C4-2B (cell line): ENCODE data around the gene CABLES2.

Source experiments
- H3K27ac ChIP-seq: fragments of 450-650 bp; 2 replicates; pipeline ENCODE4 v1.5.1; 2017
- CTCF ChIP-seq: fragments of 450-650 bp; conservative IDR thresholded peaks from 2 replicates; pipeline ENCODE4 v1.5.1; 2017; ENCODE audit warnings: mild to moderate bottlenecking
- ZFX ChIP-seq: fragments of 450-650 bp; IDR thresholded peaks from 2 replicates; pipeline ENCODE4 v1.6.1; 2017

The CABLES2 gene

DNA sequence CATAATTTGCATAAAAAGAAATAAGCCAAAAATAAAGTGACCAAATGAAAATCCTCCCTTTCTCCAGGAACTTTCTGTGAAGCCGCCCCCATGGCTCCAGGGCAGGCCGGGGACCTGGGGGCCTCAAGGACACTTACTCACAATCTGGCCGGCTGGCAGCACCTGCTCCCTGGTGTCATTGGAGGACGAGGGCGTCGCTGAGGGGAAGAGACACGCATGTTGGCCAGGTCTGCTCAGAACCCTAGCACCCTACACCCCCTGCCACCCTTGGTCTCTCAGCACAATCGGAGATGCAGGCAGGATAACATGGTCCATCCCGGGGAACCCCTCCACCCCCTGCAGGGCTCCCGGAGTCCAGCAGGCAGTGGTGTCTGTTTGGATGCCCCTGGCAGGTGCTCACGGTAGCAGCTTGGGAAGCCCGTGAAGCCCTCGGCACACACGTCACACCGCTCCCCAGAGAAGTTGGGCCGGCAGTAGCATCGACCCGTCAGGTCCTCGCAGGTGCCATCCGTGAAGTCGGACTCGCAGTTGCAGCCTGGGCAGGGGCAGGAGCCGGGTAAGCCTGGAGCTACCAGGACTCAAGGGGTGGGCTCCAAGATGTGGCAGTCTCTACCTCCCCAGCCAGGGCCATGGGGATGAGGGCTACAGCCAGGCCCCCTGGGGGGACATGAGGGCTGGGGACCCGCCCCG, 61.3 kb downstream of the CABLES2 start:
- TF ChIP-seq ZFX (no peak), CTCF (no peak)
- H3K27ac ChIP-seq: no peak overlapping the region

GRCh38 chr20:62344782-62345181, 62.3 kb downstream of the CABLES2 start:
- no peak for TF ChIP-seq CTCF
- no peak for TF ChIP-seq ZFX
- no peak overlapping the region for H3K27ac ChIP-seq

GRCh38 chr20:62344092-62344491, 63.0 kb downstream of the CABLES2 start:
- no peak for TF ChIP-seq CTCF
- TF ChIP-seq ZFX: no peak
- H3K27ac ChIP-seq: no peak overlapping the region

DNA sequence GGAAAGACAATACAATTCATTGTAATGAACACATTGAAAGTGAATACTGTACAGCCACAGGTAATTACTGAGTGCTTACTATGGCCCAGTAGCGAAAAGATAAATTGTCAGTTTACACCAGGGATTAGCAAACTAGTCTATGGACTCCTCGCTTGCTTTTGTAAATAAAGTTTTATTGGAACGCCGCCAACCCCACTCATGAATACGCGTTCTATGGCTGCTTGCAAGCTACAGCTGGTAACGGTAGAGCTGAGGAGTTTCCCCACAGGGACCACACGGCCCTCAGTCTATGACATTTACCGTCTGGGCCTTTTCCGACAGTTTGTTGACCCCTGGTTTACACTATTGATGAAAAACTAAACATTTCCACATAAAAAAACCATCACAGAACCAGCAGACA, 64.2 kb downstream of the CABLES2 start:
- no peak overlapping the region for H3K27ac ChIP-seq
- TF ChIP-seq ZFX (no peak), CTCF (no peak)

DNA sequence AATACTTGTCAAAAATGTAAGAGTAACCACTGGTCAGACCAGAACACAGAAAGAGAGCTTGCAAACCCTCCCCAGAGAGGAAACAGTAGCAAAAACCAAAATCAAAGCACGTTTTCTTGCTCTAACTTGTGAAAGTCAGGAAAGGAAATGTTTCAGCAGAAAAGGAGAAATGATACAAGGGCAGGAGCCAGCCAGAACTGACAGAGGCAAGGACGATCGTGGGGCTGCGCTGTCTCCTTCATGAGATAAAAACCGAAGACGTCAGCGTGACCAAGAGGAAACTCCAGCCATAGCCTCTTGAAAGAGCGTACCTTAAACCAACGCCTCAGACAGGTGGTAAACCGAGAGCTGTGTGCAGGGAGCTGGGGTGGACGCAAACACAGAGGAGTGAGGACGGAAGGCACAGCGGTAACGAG, 67.4 kb downstream of the CABLES2 start:
- TF ChIP-seq ZFX (no peak), CTCF (no peak)
- H3K27ac ChIP-seq: no peak overlapping the region
